ENCODE results near the gene TRIM38.
A peak's percentile ranks its signal among the peaks of the same experiment; 100 is the strongest.

TRIM38 gene

GRCh38 chr6:26021350-26022131, 58.9 kb downstream of the TRIM38 start (continued):
- TF ChIP-seq ZNF830 (tag by site-specific recombination; IDR thresholded peaks at IDR 0.05; ENCODE audit: low read depth) (no peak), ZNF558 (tag by site-specific recombination; IDR thresholded peaks at IDR 0.05) (no peak), ZNF626 (tag by site-specific recombination; IDR thresholded peaks at IDR 0.05) (no peak), ZNF549 (tag by site-specific recombination; IDR thresholded peaks at IDR 0.05) (no peak), ZNF48 (tag by site-specific recombination; IDR thresholded peaks at IDR 0.05) (no peak), ZNF624 (tag by site-specific recombination; IDR thresholded peaks at IDR 0.05) (no peak), ZNF133 (tag by site-specific recombination; IDR thresholded peaks at IDR 0.05) (no peak), WT1 (tag by site-specific recombination; IDR thresholded peaks at IDR 0.05) (peak; percentile 51; the same call in 1 of the 2 replicates), ZFP37 (tag by site-specific recombination; IDR thresholded peaks at IDR 0.05) (no peak; the same call in 1 of the 2 replicates), ZNF292 (tag by site-specific recombination; IDR thresholded peaks at IDR 0.05; ENCODE audit: borderline replicate concordance, low read depth) (no peak), ZNF426 (tag by site-specific recombination; IDR thresholded peaks at IDR 0.05) (no peak), PRDM6 (tag by site-specific recombination; IDR thresholded peaks at IDR 0.05) (no peak), ZNF514 (tag by site-specific recombination; IDR thresholded peaks at IDR 0.05) (no peak), ZNF785 (tag by site-specific recombination; IDR thresholded peaks at IDR 0.05) (no peak), ZNF623 (tag by site-specific recombination; IDR thresholded peaks at IDR 0.05) (no peak), BCL11B (tag by site-specific recombination; IDR thresholded peaks at IDR 0.05; ENCODE audit: low read depth) (peak; percentile 72; the same call in 1 of the 2 replicates), PRDM10 (tag by site-specific recombination; IDR thresholded peaks at IDR 0.05) (peak; percentile 14; the same call in 1 of the 2 replicates), ZNF776 (tag by site-specific recombination; IDR thresholded peaks at IDR 0.05; ENCODE audit: borderline replicate concordance) (no peak), ATF2 (tag by site-specific recombination; IDR thresholded peaks at IDR 0.05; ENCODE audit: low read depth) (no peak), ZNF521 (tag by site-specific recombination; IDR thresholded peaks at IDR 0.05) (no peak), ZNF121 (tag by site-specific recombination; IDR thresholded peaks at IDR 0.05) (no peak), ZNF398 (tag by site-specific recombination; IDR thresholded peaks at IDR 0.05) (0 out of 2 replicates have a peak, but pooled peaks have one; percentile 25), ZFP3 (tag by site-specific recombination; IDR thresholded peaks at IDR 0.05; ENCODE audit: low read depth) (no peak), SETDB1 (IDR thresholded peaks at IDR 0.05; ENCODE audit: insufficient read length, low read length) (no peak), PRDM2 (tag by site-specific recombination; IDR thresholded peaks at IDR 0.05; ENCODE audit: borderline replicate concordance) (no peak)
